Rectal smooth muscle tissue (tissue), 1 donor: Measurements from ENCODE around the gene AGBL4.

Experiments used
- H3K27ac ChIP-seq: one replicate; pipeline ENCODE4 v1.7.0; 2013; ENCODE audit warnings: low read depth, low read length, inconsistent platforms
- H3K27me3 ChIP-seq: one replicate; pipeline ENCODE4 v1.7.0; 2013; ENCODE audit warnings: low read length; ENCODE audit not compliant: control insufficient read depth, insufficient read depth
- H3K36me3 ChIP-seq: one replicate; pipeline ENCODE4 v1.7.0; 2013; ENCODE audit warnings: low read length; ENCODE audit not compliant: control insufficient read depth, insufficient read depth
- H3K4me1 ChIP-seq: one replicate; pipeline ENCODE4 v1.7.0; 2013; ENCODE audit warnings: low read length; ENCODE audit not compliant: control insufficient read depth, insufficient read depth
- H3K4me3 ChIP-seq: one replicate; pipeline ENCODE4 v1.7.0; 2013; ENCODE audit warnings: low read length
- H3K9ac ChIP-seq: one replicate; pipeline ENCODE4 v1.7.0; 2013; ENCODE audit warnings: low read length

AGBL4 gene

DNA sequence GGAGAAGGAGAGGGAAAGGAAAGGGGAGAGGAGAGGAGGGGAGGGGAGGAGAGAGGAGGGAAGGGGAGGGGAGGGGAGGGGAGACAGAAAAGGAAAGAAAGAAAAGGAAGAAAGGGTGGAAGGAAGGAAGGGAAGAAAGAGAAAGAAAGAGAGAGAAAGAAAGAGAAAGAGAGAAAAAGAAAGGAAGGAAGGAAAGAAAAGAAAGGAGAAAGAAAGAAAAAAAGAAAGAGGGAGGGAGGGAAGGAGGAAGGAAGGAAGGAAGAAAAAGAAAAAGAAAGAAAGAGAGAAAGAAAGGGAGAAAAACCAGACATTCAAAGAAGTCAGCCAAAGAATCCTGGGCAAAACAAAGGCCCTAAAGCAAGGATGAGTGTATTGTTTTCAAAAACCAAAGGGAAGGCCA, 1426.1 kb downstream of the AGBL4 start:
- Histone ChIP-seq H3K4me3 (no peak overlapping the region), H3K36me3 (no peaks in the 10 kb centered on the region), H3K27ac (no peak overlapping the region)

DNA sequence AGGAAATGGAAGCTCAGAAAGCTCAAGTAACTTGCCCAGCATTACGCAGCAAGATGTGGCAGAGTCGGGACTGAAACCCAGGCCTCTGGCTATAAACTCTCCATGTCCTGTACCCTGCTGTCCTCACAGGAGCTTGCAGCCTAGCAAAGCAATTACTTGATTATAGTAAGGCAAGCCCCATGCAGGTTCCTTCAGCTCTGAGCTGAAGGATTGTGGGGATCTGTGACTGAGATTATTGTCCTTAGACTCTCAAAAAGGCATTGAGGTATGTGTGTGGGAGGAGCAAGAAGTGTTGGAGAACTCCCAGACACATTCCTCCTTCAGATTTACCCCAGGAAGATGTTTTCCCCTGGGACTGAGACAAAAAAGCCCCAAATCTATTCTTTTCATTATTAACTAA, 1427.7 kb downstream of the AGBL4 start:
- Histone ChIP-seq H3K36me3 (no peaks in the 10 kb centered on the region), H3K9ac (no peak overlapping the region), H3K27me3 (no peaks in the 10 kb centered on the region), H3K4me3 (no peak overlapping the region), H3K27ac (no peak overlapping the region), H3K4me1 (no peaks in the 10 kb centered on the region)

More for the DNA sequence above, 1426.1 kb downstream of the AGBL4 start:
- Histone ChIP-seq H3K4me1 (no peaks in the 10 kb centered on the region), H3K9ac (no peak overlapping the region), H3K27me3 (no peaks in the 10 kb centered on the region)

DNA sequence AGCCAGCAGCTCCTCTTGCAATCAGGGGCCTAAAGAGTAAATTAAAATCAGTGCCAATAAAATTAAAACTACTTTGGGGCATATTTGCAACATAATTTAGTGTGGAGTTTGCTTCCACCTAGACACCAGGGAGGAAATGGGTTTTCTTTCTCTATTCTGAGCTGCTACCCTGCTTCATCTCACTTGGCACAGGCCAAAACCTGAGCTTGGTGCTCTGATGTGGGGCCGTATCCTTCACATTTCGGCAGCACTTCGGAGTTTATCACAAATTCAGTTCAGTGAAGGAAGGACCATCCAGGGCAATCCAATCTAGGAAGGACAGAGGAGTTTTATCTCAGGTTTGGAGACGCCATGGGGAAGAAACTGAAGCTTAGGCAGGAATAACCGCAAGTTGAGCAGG, 1428.1 kb downstream of the AGBL4 start:
- Histone ChIP-seq H3K4me3 (no peak overlapping the region), H3K27ac (no peak overlapping the region), H3K27me3 (no peaks in the 10 kb centered on the region), H3K4me1 (no peaks in the 10 kb centered on the region), H3K9ac (no peak overlapping the region), H3K36me3 (no peaks in the 10 kb centered on the region)

DNA sequence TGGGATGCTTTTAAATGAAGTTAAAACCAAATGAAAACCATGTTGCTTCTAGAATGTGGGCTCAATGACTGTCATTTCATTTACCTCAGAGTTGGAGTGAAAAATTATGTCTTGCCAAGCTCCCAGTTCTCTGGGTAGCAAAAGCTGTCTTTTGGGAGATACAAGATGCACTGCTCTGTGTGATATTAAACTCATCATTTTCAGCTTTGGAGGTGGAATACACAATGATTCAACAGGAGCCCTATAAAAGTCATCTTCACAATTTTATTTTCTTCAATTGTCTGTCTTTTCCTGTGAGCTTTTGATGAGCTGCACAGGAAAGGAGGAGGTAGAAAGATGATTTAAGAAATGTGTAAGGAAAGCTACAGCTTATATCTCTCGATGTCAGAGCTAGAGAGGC, 1431.4 kb downstream of the AGBL4 start:
- Histone ChIP-seq H3K4me1 (no peaks in the 10 kb centered on the region), H3K36me3 (no peaks in the 10 kb centered on the region), H3K4me3 (no peak overlapping the region), H3K27ac (no peak overlapping the region), H3K9ac (no peak overlapping the region), H3K27me3 (no peaks in the 10 kb centered on the region)

DNA sequence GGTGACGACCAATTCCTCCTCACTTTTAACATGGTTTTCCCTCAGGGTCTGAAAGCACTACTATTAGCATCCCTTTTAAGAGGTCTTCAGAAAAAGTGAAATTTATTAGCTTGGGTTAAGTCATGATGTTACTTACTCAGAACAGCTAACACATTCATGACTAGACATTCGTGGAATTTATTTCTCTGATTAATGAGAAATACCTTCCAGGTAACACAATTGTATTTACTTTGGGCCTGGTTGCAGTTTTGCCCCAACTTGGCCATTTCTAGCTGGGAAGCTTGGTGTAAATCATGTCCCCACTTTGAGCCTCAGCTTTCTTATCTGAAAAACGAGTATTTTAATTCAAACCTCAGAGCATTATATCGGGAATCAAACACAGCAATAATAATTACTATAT, 1432.6 kb downstream of the AGBL4 start:
- Histone ChIP-seq H3K4me3 (no peak overlapping the region), H3K4me1 (no peaks in the 10 kb centered on the region), H3K27ac (no peak overlapping the region), H3K36me3 (no peaks in the 10 kb centered on the region), H3K9ac (no peak overlapping the region), H3K27me3 (no peaks in the 10 kb centered on the region)

DNA sequence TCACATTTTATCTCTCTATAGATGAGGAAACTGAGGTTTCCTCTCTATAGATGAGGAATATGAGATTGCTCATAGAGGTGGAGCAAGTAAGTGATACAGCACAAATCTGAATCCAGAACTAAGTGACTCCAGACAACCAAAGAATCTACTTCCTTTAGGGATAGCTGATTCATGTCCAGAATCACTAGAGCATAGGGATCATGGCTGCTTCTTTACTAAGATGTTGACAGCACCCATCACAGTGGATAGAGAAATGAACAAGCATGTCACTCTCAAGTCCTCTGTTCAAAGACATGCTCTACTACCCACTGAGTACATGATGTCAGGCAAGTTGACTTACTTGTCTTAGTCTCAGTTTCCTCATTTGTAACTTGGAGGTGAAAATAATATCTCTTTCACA, 1435.7 kb downstream of the AGBL4 start:
- no peak overlapping the region for H3K27ac ChIP-seq
- no peaks in the 10 kb centered on the region for H3K27me3 ChIP-seq
- no peaks in the 10 kb centered on the region for H3K4me1 ChIP-seq
- H3K36me3 ChIP-seq = no peaks in the 10 kb centered on the region
- H3K4me3 ChIP-seq = no peak overlapping the region
- no peak overlapping the region for H3K9ac ChIP-seq

DNA sequence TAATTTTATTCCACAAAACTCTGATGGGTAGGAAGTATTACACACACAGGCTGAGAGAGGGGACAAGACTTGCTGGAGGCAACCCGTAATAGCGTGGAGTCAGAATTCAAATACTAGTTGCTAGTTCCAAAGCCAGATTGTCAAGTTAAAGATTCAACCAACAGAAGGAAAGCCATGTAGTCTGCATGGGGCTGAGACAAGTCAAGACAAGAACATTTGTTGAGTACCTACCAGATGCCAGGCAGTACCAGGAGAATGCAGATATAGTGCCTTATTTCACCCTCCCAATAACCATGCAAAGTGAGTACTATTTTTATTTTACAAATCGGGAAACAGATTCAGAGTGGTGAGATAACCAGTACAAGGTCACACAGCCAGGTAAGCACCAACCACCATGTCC, 1441.3 kb downstream of the AGBL4 start:
- Histone ChIP-seq H3K9ac (no peak overlapping the region), H3K27me3 (no peaks in the 10 kb centered on the region), H3K27ac (no peak overlapping the region), H3K4me3 (no peak overlapping the region), H3K4me1 (peaks cover 4% of the 10 kb centered on the region), H3K36me3 (no peaks in the 10 kb centered on the region)

DNA sequence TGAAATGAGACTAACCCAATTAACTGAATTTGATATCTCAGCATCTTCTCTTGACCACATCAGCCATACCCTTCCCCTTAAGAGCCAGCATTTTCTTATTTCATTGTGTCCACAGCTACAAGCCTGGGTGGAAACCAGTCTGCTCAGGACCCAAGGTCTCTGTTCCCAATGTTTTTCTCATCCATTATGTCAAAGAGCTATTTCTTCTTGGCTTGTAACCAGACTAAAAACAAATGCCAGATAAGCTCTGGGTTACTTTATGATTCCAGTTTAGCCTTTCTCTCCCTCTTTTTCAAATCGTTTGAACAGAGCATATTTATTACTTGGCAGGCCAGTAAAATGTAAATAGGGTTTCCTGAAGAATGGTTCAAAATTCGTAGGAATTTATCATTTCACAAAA, 1442.5 kb downstream of the AGBL4 start:
- H3K27ac ChIP-seq = no peak overlapping the region
- no peak overlapping the region for H3K4me3 ChIP-seq
- peaks cover 4% of the 10 kb centered on the region for H3K4me1 ChIP-seq
- no peak overlapping the region for H3K9ac ChIP-seq
- no peaks in the 10 kb centered on the region for H3K36me3 ChIP-seq
- H3K27me3 ChIP-seq = no peaks in the 10 kb centered on the region

DNA sequence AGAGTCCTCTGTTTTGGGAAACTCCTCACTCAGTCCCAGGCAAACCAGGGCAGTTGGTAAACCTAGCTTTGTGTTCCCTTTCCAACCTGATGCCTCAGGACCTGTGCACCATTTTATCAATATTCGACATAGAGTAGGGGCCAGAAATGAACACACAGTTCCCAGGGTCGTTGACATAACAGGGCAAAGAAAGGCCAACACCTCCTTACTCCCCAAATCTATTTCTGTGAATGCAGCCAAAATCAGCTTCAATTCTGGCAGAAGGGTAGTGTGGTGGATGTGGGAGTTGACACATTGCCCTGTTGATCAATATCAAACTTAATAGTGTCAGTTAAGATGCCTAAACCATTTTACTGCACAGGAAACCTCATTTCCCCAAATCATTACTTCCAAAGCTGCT, 1447.2 kb downstream of the AGBL4 start:
- no peak overlapping the region for H3K27ac ChIP-seq
- no peaks in the 10 kb centered on the region for H3K27me3 ChIP-seq
- H3K4me1 ChIP-seq = peaks cover 4% of the 10 kb centered on the region
- no peak overlapping the region for H3K9ac ChIP-seq
- no peak overlapping the region for H3K4me3 ChIP-seq
- no peaks in the 10 kb centered on the region for H3K36me3 ChIP-seq

DNA sequence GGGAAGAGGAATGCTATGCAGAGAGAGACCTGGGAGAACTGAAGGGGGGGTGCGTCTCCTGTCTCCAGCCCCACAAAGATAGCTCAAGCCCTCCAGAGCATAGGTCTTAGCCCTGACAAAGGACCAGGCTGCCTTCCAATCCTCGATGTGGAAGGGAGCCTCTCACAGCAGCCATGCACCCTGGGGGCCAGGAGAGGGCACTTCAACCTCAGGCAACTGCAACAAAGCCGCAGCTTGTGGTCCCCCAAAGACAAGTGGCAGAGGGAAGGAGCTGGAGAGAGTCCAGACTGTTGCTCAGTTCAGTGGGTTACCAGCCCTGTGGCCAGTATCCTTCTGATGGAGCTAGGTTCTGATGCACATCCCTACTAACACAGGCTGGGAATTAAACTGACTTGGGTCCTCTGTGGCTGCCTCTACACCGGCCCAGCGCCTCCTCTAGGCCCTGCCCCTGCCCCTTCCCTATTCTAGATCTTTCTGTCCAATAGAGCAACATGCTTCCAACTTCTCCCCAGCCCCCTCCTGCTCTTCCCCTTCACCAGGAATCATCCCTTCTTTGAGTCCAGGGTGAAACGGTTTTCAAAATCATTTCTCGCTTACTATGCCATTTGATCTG, 1451.0 kb downstream of the AGBL4 start:
- no peaks in the 10 kb centered on the region for H3K36me3 ChIP-seq
- H3K4me3 ChIP-seq = no peak overlapping the region
- H3K9ac ChIP-seq = no peak overlapping the region
- H3K4me1 ChIP-seq = no peaks in the 10 kb centered on the region
- H3K27me3 ChIP-seq = no peaks in the 10 kb centered on the region
- H3K27ac ChIP-seq = no peak overlapping the region

DNA sequence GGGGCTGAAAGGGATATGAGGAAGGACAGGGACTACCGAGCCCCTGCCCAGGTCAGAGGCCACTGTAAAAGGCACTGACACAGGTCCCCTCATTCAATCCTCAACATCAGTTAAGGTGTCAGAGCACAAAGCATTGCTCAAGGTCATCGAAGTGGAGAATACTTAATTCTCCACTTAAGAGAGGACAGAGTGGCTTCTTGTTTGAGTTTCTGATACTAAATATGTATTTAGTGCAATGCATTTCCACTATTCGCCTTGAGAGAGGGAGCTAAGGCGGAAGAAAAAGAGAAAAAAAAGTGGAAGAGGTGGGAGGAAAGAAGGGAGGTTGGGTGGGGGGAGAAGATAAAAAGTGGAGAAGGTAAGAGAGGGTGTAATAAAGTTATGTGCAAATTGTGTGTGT, 1451.6 kb downstream of the AGBL4 start:
- H3K36me3 ChIP-seq = no peaks in the 10 kb centered on the region

DNA sequence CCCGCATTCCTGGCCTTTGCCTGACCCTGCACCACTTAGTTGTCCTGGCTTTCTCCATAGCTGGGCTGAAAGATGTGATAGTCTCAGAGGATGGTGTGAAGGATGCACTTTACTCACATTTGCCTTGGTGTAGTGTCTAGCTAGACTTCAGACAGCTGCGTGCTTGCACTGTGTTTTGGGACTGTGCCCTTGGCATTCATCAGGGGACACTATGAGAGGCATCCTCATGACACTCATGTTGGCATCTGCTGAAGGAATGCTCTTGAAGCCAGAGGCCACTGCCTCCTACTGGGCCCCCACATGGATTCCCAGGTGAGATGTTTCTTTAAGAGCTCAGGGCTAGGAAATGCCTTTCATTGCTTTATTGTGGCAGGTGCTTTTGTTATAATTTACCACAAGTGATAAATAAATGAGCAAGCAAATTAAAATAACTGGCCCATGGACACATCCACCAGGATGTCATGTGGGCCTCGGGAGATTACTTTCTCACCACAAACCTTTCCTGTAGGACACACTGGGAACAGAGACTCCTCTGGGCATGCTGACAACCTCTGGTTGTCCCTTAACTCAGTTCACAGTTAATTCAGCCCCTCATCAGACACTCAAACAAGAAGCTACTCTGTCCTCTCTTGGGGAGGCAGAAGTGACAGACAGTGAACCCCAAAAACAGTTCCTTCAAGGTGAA, 1452.3 kb downstream of the AGBL4 start:
- no peaks in the 10 kb centered on the region for H3K27me3 ChIP-seq
- H3K4me3 ChIP-seq = no peak overlapping the region

More for the DNA sequence above, 1451.6 kb downstream of the AGBL4 start:
- no peak overlapping the region for H3K9ac ChIP-seq
- H3K4me3 ChIP-seq = no peak overlapping the region
- no peaks in the 10 kb centered on the region for H3K4me1 ChIP-seq
- no peak overlapping the region for H3K27ac ChIP-seq
- no peaks in the 10 kb centered on the region for H3K27me3 ChIP-seq

DNA sequence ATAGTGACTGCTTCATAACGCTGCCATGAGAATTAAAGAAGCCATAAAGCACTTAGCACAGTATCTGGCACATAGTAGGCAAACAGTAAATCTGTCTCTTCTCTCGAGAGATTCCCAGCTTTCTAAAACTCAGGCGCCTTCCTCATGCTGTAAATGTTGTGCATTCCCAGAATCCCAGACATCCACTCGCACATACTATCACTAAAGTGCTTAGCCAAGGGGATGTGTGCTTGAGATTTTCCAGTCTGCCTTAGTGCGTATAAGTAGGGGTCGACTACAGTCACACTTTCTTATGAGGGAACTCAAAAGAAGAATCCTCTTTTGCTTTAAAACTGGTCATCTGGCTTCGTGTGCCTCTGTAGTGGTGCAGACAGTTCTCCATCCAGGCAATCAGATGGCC, 1453.2 kb downstream of the AGBL4 start:
- no peak overlapping the region for H3K9ac ChIP-seq
- H3K36me3 ChIP-seq = no peaks in the 10 kb centered on the region
- H3K27ac ChIP-seq = no peak overlapping the region
- no peaks in the 10 kb centered on the region for H3K27me3 ChIP-seq
- H3K4me3 ChIP-seq = no peak overlapping the region
- H3K4me1 ChIP-seq = no peaks in the 10 kb centered on the region

More for the DNA sequence above, 1452.3 kb downstream of the AGBL4 start:
- H3K36me3 ChIP-seq = no peaks in the 10 kb centered on the region
- H3K4me1 ChIP-seq = no peaks in the 10 kb centered on the region
- H3K27ac ChIP-seq = no peak overlapping the region
- no peak overlapping the region for H3K9ac ChIP-seq
